ENCODE results near the gene USH2A.

Gene USH2A

GRCh38 chr1:216258856-216259255, 164.4 kb downstream of the USH2A start:
- no peak for DNase-seq

GRCh38 chr1:216258386-216258785, 164.9 kb downstream of the USH2A start:
- DNase-seq = no peak

DNA sequence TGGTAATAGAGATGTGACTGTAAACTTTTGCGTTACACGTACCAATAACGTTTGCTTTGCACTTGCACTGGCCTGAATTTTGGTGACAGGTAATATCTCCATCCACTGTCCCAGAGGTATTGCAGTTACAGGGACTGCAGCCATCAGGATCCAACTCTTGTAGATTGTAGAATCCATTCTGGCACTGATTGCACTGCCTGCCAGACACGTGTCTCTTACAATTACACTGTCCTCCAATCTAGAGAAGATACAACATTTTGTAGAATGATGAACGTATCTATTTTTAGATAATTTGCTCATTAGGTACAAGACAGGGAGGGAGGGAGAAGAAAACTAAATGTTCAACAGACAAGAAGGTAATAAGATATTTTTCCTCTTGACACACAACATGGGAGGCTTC, 172.4 kb downstream of the USH2A start:
- no peak for DNase-seq

DNA sequence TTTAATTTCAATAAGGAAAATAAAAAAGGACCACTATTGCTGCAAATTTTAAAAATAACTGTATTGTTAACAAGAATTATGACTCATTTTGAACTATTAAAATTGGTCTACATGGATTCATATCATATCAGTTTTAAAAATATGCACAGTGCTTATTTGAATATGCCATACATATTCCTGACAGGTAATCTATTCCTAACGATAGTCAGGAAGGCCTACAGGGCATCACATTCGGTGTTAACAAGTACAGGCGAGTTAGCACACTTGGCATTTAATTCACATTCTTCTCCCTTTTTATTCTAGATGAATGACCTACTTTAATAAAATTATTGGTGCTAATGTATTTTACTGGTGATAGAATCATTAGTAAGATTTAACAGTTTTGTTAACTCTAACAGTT, 174.6 kb downstream of the USH2A start:
- no peak for DNase-seq

DNA sequence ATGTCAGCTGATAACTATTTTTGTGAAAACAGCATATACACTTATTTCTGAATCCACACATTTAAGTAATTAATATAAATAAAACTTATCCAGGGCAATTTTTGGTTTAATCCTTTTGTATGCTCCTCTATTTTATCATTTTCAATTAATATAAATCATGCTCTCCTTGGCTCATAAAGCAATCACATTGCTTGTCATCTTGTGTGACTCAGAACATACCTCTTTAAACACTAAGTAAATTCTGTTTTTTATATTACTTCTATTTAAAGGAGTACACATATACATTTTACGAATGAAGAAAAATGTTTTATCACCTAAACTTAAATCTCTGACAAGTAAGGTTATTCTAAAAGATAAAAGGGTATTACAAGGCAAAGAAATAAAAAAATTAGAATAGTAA, 175.3 kb downstream of the USH2A start:
- no peak for DNase-seq

DNA sequence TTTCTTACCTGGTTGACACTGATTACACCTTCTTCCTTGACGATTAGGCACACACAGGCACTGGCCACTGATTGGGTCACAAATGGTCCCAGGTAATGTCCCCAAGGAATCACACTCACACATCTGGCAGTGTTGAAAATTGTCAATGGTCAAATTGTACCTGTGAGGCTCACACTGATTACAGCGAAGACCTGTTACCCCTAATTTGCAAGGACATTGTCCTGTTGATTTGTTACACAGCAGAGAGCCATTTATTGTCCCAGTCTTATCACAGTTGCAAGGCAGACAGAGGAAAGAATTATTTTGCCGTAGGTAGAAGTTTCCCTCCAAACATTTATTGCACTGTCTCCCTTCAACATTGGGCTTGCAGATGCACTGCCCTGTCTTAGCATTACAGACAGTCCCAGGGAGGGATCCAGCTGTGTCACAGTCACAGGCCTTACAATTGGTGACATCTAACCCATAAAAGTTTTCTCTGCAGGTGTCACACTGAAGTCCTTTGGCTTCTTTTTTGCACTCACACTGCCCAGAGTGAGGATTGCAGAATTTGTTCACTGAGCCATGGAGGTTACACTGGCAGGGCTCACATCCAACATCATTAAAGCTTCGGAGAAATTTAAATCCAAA, 176.6 kb downstream of the USH2A start:
- DNase-seq = no peak

GRCh38 chr1:216238844-216239243, 184.4 kb downstream of the USH2A start:
- DNase-seq = no peak

GRCh38 chr1:216237927-216238542, 185.2 kb downstream of the USH2A start:
- DNase-seq = no peak

DNA sequence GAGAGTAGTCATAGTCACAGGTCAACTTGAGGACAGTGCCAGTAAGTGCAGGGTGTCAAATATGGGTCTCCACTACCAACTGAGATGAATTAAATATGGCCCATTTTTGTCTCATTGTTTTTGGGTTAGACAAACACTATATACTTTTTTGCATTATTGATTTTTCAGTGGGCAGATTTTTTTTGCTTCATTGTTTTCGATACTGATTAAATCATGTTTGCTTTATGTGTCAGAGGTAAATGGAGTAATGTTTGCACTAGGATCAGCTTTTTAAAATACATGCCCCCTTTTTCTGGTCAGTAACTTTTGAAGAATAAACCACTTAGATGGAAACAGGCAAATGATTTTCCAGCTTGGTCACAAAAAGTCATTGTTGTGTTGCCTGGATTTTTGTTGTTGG, 199.0 kb downstream of the USH2A start:
- no peak for DNase-seq

- DNase-seq = no peak
These were observed 199.8 kb downstream of the USH2A start for GRCh38 chr1:216223486-216223885.

- no peak for DNase-seq
These were observed 201.0 kb downstream of the USH2A start for GRCh38 chr1:216222288-216222687.

GRCh38 chr1:216221260-216221700, 202.0 kb downstream of the USH2A start:
- no peak for DNase-seq

DNA sequence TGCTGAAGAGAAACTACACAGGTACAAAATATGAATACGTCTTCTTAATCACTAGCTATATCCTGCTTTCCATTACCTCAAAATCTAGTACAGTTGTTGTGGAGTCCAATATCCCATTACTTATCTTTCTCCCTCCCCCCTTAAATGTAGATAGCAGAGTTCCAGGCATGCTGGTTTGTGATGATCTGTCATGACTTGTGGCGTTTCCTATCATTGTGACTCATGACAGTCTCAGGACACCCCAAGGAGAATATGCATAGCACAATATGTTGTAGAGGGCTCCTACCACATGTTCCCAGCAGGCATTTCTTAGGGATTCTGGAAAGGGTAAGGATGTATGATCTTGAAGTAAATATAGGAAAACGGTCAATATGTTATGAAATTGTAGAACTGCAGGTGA, 206.9 kb downstream of the USH2A start:
- DNase-seq = no peak

GRCh38 chr1:216215169-216215568, 208.1 kb downstream of the USH2A start:
- no peak for DNase-seq

- no peak for DNase-seq
These were observed 210.4 kb downstream of the USH2A start for GRCh38 chr1:216212826-216213225.

DNA sequence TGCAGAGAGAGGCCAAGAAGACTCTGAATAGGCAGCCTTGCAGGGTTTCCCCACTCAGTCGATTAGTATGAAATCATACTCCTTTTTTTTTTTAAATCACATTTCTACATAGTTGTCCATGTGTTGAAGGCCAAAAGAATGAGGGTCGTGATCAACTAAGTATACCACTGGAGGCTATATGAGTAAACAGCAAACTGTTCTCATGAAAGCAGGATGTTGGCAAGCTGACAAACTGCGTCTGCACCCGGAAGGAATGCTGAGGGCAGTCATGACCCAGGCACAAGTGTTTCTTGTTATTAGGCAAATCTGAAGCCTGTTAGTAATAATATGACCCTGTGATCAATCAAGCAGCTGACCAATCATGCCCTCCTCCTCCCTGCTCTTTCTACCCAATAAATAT, 213.2 kb downstream of the USH2A start:
- no peak for DNase-seq

GRCh38 chr1:216209125-216209524, 214.1 kb downstream of the USH2A start:
- DNase-seq = no peak

DNA sequence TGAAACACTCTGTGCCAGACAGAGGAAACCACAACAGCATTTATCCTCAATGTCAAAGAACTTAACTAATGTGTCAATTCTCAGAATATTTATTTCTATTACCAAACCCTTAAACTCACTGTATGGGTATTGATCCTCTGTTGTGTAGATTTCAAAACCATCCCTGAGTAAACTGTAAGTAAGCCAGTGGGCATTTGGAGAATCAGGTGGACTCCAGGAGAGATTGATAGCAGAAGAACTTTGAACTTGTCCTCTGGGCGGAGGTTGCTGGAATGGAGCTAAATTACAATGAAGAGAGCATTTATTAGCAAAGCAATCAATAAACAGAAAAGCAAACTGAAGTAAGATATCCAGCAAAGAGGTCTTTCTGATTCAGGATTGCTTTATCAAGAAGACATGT, 216.1 kb downstream of the USH2A start:
- DNase-seq = no peak

DNA sequence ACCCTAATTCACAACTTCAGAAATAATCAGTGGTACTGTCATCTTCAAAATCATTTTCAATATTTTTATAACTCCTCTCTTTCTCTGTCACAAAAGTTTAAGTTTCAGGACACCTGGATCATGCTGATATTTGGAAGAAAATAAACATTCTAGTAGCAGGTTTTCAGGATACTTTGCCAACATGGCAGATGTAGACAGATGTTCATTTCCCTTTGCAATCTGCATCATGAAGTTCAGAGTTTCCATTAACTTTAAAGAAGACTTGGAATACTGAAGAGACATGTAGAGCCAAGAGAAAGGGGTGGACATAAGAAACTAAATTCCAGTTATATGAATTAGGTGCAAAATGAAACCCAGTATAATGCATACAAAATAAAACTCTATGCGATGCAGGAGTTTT, 218.1 kb downstream of the USH2A start:
- no peak for DNase-seq

GRCh38 chr1:216201946-216202345, 221.3 kb downstream of the USH2A start:
- no peak for DNase-seq

- no peak for DNase-seq
These were observed 222.3 kb downstream of the USH2A start for GRCh38 chr1:216200941-216201340.

DNA sequence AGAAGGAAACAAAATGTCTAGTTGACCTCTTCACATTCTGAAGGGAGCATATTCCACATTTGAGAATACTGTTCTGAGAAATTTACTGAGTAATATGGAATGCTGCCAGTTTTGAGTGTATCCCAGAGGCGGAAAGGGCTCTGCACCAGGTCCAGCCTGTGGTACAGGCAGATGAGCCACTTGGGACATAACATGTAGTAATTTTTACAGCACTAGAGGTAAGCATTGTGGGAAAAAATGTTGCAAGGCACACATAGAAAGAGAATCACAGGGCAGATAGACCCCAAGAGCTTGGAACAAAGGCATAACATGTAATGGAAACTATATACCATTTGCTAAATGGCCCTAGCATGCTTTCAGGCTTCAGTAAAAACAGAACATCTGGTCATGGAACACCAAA, 228.5 kb downstream of the USH2A start:
- no peak for DNase-seq

DNA sequence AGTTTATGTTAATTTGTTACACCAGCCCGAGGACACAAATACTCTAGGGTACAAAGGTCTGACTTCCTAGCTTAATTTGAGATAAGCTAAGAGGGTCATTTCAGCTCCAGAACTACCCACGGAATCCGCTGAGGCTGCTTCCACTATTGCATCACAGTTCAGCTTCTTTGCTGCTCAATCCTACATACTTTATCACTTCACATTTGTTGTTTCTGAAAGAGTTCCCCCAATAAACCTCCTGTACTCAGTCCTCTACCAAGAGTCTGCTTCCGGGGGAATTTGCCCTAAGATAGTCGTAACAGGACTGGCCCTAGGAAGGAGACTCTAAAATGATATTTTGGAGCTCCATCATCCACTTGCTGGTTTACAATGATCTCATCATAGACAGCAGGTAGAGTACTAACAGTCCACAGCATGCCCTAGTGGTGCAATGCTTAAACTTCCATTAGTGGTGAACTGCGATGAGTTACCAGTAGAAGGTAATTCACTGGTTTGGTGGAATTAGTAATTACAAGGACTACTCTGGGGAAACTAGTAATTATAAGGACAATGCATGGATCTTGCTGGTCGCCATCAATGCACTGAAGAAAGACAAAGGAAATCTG, 229.3 kb downstream of the USH2A start:
- DNase-seq = no peak

- no peak for DNase-seq
These were observed 232.8 kb downstream of the USH2A start for GRCh38 chr1:216190438-216190837.

DNA sequence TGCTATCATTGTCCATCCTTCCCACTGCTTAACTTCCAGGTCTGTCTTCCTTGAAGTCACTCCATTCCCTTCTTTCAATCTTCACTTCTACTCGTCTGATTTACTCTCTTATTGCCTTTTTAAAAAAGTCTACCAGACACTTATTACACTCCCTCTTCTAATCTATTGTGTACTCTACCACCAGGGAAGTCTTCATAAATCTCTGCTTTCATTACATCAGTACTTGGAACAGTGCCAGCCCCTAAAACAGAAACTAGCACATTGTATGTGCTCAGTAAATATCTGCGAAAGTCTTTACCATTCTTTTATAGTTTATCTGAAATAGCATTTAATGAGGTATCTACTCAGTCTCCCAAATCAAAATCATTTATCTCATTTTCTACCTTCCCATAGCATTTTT, 236.4 kb downstream of the USH2A start:
- DNase-seq = no peak

Data from CD4-positive, alpha-beta T cell treated with Interleukin-17A for 4 hours (primary cell).